ENCODE results near the gene PJVK. TPM values are rescaled to one million over a fixed set of nuclear protein-coding genes. Genes with fewer than 3 reads are reported as not detected.

Gene PJVK
- total and polyA plus RNA-seq, 2 experiments from 2014 or later = 3.9 to 4.6 TPM

DNA sequence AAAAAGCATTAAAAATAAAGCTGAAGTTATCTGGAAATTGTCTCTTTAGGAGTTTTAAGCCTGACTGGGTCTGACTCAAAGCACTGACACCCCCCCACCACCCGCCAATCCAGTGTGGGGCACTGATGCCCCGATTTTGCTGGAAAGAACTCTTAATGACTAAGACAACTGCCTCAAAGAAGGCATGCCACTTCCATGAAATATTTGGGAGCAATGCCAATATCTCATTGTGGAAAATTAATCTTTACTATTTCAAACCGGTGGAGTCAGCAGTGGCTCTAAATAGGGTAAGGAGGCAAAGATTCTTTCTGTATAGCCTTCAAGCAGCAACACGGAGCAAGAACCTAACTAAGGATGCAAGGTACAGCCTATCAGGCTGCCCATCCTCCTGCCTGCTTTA lies 22.8 kb downstream of the PJVK start:
- Histone ChIP-seq H3K4me1 (ENCODE audit: insufficient read depth) (no peaks in the 10 kb centered on the region), H3K4me2 (no peak overlapping the region), H3K36me3 (replicated peaks; ENCODE audit: insufficient read depth, low read depth) (no peaks in the 10 kb centered on the region), H3K4me3 (no peak overlapping the region), H4K20me1 (ENCODE audit: insufficient read depth, poor library complexity, severe bottlenecking) (no peaks in the 10 kb centered on the region), H3K9me3 (ENCODE audit: low read depth) (no peaks in the 10 kb centered on the region), H3K27me3 (no peaks in the 10 kb centered on the region), H3K27ac (no peak overlapping the region), H3K79me2 (peaks cover 38% of the 10 kb centered on the region), H3K9me2 (replicated peaks; ENCODE audit: insufficient read depth) (no peaks in the 10 kb centered on the region), H2AFZ (no peak overlapping the region)
- WGBS (ENCODE audit: low lambda C conversion rate, missing lambda C conversion rate) = 83% methylated on average over 4 of the region's 4 CpGs
- DNase-seq (ENCODE audit: low spot score) = no peak
- TF ChIP-seq, protein P1, sequence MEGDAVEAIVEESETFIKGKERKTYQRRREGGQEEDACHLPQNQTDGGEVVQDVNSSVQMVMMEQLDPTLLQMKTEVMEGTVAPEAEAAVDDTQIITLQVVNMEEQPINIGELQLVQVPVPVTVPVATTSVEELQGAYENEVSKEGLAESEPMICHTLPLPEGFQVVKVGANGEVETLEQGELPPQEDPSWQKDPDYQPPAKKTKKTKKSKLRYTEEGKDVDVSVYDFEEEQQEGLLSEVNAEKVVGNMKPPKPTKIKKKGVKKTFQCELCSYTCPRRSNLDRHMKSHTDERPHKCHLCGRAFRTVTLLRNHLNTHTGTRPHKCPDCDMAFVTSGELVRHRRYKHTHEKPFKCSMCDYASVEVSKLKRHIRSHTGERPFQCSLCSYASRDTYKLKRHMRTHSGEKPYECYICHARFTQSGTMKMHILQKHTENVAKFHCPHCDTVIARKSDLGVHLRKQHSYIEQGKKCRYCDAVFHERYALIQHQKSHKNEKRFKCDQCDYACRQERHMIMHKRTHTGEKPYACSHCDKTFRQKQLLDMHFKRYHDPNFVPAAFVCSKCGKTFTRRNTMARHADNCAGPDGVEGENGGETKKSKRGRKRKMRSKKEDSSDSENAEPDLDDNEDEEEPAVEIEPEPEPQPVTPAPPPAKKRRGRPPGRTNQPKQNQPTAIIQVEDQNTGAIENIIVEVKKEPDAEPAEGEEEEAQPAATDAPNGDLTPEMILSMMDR (IDR thresholded peaks at IDR 0.05; ENCODE audit: poor library complexity) = no peak
- no peak for TF ChIP-seq EZH2 (IDR thresholded peaks at IDR 0.05; ENCODE audit: borderline replicate concordance)
- TF ChIP-seq EZH2phosphoT487 (IDR thresholded peaks at IDR 0.05; ENCODE audit: low read depth, severe bottlenecking, unreplicated experiment) = no peak

DNA sequence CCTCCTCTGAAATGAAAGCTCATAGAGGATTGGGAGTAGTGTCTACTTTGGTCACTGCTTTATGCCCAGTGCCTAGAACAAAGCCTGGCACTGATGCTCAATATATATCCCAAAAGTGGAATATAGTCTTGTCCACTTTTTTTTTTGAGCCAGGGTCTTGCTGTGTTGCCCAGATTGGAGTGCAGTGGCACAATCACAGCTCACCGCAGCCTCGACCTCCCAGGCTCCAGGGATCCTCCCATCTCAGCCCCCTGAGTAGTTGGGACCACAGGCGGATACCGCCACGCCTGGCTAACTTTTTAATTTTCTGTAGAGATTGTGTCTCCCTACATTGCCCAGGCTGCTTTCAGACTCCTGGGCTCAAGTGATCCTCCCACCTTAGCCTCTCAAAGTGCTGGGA lies 23.4 kb downstream of the PJVK start:
- WGBS (ENCODE audit: low lambda C conversion rate, missing lambda C conversion rate) = 95% methylated on average over 5 of the region's 5 CpGs
- H4K20me1 ChIP-seq (ENCODE audit: insufficient read depth, poor library complexity, severe bottlenecking) = no peaks in the 10 kb centered on the region

DNA sequence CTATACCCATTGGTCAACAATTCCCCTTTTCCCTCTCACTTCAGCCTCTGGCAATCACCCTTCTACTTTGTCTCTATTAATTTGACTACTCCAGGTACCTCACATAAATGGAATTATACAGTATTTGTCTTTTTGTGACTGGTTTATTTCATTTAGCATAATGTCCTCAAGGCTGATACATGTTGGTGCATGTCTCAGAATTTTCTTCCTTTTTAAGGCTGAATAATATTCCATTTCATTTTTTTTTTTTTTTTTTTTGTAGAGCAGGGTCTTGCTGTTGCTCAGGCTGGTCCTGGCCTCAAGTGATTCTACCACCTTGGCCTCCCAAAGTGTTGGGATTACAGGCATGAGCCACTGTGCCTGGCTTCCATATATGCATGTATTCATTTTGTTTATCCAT lies 25.3 kb downstream of the PJVK start:
- Histone ChIP-seq H3K9me2 (replicated peaks; ENCODE audit: insufficient read depth) (no peaks in the 10 kb centered on the region), H2AFZ (no peak overlapping the region), H3K79me2 (peaks cover 44% of the 10 kb centered on the region), H3K9me3 (ENCODE audit: low read depth) (no peaks in the 10 kb centered on the region), H3K27ac (no peak overlapping the region), H3K4me2 (peak overlapping the region; percentile 83), H3K4me3 (no peak overlapping the region), H3K4me1 (ENCODE audit: insufficient read depth) (peaks cover 10% of the 10 kb centered on the region), H3K27me3 (no peaks in the 10 kb centered on the region), H4K20me1 (ENCODE audit: insufficient read depth, poor library complexity, severe bottlenecking) (peaks cover 4% of the 10 kb centered on the region), H3K36me3 (replicated peaks; ENCODE audit: insufficient read depth, low read depth) (no peaks in the 10 kb centered on the region)
- TF ChIP-seq, protein P1 (IDR thresholded peaks at IDR 0.05; ENCODE audit: poor library complexity) = no peak
- TF ChIP-seq EZH2 (IDR thresholded peaks at IDR 0.05; ENCODE audit: borderline replicate concordance) (no peak), EZH2phosphoT487 (IDR thresholded peaks at IDR 0.05; ENCODE audit: low read depth, severe bottlenecking, unreplicated experiment) (no peak)
- DNase-seq (ENCODE audit: low spot score) = no peak

More for the DNA sequence above, 23.4 kb downstream of the PJVK start:
- Histone ChIP-seq H2AFZ (no peak overlapping the region), H3K27ac (no peak overlapping the region), H3K9me3 (ENCODE audit: low read depth) (no peaks in the 10 kb centered on the region), H3K4me2 (no peak overlapping the region), H3K4me3 (no peak overlapping the region), H3K79me2 (peaks cover 38% of the 10 kb centered on the region), H3K9me2 (replicated peaks; ENCODE audit: insufficient read depth) (no peaks in the 10 kb centered on the region), H3K27me3 (no peaks in the 10 kb centered on the region), H3K4me1 (ENCODE audit: insufficient read depth) (peaks cover 4% of the 10 kb centered on the region), H3K36me3 (replicated peaks; ENCODE audit: insufficient read depth, low read depth) (no peaks in the 10 kb centered on the region)
- TF ChIP-seq EZH2phosphoT487 (IDR thresholded peaks at IDR 0.05; ENCODE audit: low read depth, severe bottlenecking, unreplicated experiment) (no peak), EZH2 (IDR thresholded peaks at IDR 0.05; ENCODE audit: borderline replicate concordance) (no peak)
- TF ChIP-seq, protein P1 (IDR thresholded peaks at IDR 0.05; ENCODE audit: poor library complexity) = no peak
- no peak for DNase-seq (ENCODE audit: low spot score)

Data from hepatocyte (in vitro differentiated cells).